Motor neuron (in vitro differentiated cells): ENCODE measurements around the gene WNT1. TPM values are rescaled to one million over a fixed set of nuclear protein-coding genes. Genes with fewer than 3 reads are reported as not detected.
A peak's percentile ranks its signal among the peaks of the same experiment; 100 is the strongest.

Source experiments
- ATAC-seq, 8 experiments: fragments of 200-7000 bp; cut with Tn5 transposase; replicated peaks in 6 of 8; 2 replicates each; pipeline ENCODE4 v1.8.0; 2021; ENCODE audit warnings: mild to moderate bottlenecking in 8 of 8, moderate library complexity in 8 of 8
- H3K27ac ChIP-seq, 2 donors: fragments of 250-450 bp; sonication (Bioruptor Pico); 2 replicates each; pipeline ENCODE4 v1.9.0; 2021; ENCODE audit warnings: antibody characterized with exemption in 2 of 2, mild to moderate bottlenecking in 2 of 2, moderate library complexity in 1 of 2
- H3K4me1 ChIP-seq, 2 donors: fragments of 250-450 bp; sonication (Bioruptor Pico); replicated peaks in 1 of 2; 2 replicates each; pipeline ENCODE4 v1.6.1; 2021; ENCODE audit warnings: antibody characterized with exemption in 2 of 2, mild to moderate bottlenecking in 2 of 2, moderate library complexity in 1 of 2
- H3K4me3 ChIP-seq, 5 donors: fragments of 250-450 bp; sonication (Bioruptor Pico); 2 replicates each; pipeline ENCODE4 v1.9.0; 2021; ENCODE audit warnings: antibody characterized with exemption in 5 of 5, mild to moderate bottlenecking in 5 of 5, moderate library complexity in 4 of 5
- WGBS, 10 experiments: fragments of 450-650 bp; shearing (Covaris generic); methylation state at CpG; one replicate each; pipeline ENCODE4 v1.0.0; 2022; 5-methylcytosine and 5-hydroxymethylcytosine counted together
- in situ Hi-C, 9 experiments: fragments of 400-800 bp; cut with MboI; loops; one replicate each; pipeline ENCODE4 v1.15.0; 2021; ENCODE audit warnings: low sequenced_read_pairs in 9 of 9, low pct_unique_long_range_greater_than_20kb in 2 of 9; ENCODE audit not compliant: unreplicated experiment in 9 of 9
- total RNA-seq, 8 experiments: library from RNA; unstranded; fragments of 300-600 nt; gene quantifications; 2 replicates each; pipeline versions ENCODE4 v1.2.3 to v1.2.4, GENCODE V29; 2022

Gene WNT1
- total RNA-seq, 8 experiments from 2014 or later, result 0.21 to 0.71 TPM; not detected in 6

DNA sequence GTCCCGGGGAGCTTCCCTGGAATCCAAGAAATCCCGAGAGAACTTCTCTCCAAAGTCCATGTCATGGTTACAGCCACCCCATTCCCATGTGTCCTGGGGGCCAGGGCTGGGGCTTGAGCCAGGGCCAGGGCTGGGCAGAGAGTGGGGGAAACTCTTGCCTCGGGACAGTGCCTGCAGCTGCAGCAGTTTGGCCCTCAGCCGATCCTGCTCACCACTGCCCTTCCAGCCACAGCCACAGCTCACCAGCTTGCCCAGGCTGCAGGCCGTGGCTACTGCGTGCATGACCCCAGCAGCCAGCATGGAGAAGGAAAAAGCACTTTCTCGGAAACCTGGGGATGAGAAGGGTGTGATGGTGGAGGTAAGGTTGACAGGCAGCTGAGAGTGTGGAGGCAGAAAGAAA lies 10.1 kb upstream of the WNT1 start:
- H3K27ac ChIP-seq, result no peak overlapping the region
- in situ Hi-C loops, result no loop called here
- peaks cover 4 to 16% of the 10 kb centered on the region in 2 donors for H3K4me1 ChIP-seq
- H3K4me3 ChIP-seq, result no peak overlapping the region
- ATAC-seq, result no peak
- WGBS, 10 experiments, result 31 to 75% (median 40%) methylated on average over 1 to 2 of the region's 7 CpGs; no CpG with 5 or more reads in 6 of the 10 experiments

- Histone ChIP-seq H3K27ac (no peak overlapping the region), H3K4me1 (peaks cover 4 to 16% of the 10 kb centered on the region in 2 donors), H3K4me3 (no peak overlapping the region)
- in situ Hi-C loops, result no loop called here
- ATAC-seq, result no peak
- 20 to 60% (median 30%) methylated on average over 1 to 3 of the region's 3 CpGs; no CpG with 5 or more reads in 5 of the 10 experiments for WGBS, 10 experiments
These were observed 9.7 kb upstream of the WNT1 start for GRCh38 chr12:48968467-48968866.

GRCh38 chr12:48969160-48969771 lies 8.9 kb upstream of the WNT1 start:
- Histone ChIP-seq H3K27ac (no peak overlapping the region), H3K4me1 (peaks cover 4 to 16% of the 10 kb centered on the region in 2 donors), H3K4me3 (no peak overlapping the region)
- WGBS, 10 experiments, result 30 to 100% (median 79%) methylated on average over 2 to 4 of the region's 8 CpGs; no CpG with 5 or more reads in 6 of the 10 experiments
- no peak for ATAC-seq
- in situ Hi-C loops, result no loop called here

- H3K27ac ChIP-seq, result no peak overlapping the region
- H3K4me3 ChIP-seq, result peak overlapping the region in 2 of 5 donors; percentile 9 to 10
- ATAC-seq, result peak; percentile 23 to 66 (median 58)
- peaks cover 4 to 16% of the 10 kb centered on the region in 2 donors for H3K4me1 ChIP-seq
- 9 to 40% (median 15%) methylated on average over 1 to 6 of the region's 77 CpGs; no CpG with 5 or more reads in 6 of the 10 experiments for WGBS, 10 experiments
- in situ Hi-C loops, result no loop called here
These were observed 8.1 kb upstream of the WNT1 start for GRCh38 chr12:48969833-48970701.

DNA sequence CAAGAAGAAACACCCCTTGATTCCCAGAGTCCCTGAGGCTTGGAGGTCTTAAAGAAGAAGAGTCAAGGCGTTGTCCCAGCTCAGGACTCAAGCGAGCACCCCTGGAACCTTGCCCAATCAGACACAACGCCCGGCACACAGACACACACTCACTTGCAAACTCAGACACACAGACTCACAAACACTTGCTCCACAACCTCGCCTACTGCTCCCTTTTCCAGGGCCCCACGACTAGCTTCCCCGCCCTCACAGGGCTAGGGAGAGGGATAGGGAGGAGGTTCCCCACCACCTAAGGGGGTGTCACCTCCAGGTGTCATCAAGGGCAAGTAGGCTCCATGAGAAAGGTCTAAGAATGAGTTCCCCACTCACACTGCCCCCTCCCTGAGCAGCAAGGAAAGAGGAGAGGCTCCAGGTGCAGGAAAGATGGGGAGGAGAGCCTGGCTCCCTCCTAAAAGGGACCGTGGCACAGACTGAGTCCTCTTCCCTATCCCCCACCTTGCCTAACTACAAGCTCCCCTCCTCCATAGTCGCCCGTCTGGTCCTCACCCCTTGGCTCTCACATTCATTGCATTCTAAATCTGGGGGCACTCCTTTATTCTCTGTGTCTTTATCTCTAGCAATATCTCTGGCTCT lies 7.3 kb upstream of the WNT1 start:
- H3K4me1 ChIP-seq, result peaks cover 4 to 16% of the 10 kb centered on the region in 2 donors
- no peak overlapping the region for H3K27ac ChIP-seq
- in situ Hi-C loops, result no loop called here
- H3K4me3 ChIP-seq, result peak overlapping the region in 4 of 5 donors; percentile 25 to 39 (median 32)
- peak in 2 of 8 experiments; percentile 1 to 8 for ATAC-seq
- 10 to 100% (median 35%) methylated on average over 1 to 4 of the region's 10 CpGs; no CpG with 5 or more reads in 4 of the 10 experiments for WGBS, 10 experiments

DNA sequence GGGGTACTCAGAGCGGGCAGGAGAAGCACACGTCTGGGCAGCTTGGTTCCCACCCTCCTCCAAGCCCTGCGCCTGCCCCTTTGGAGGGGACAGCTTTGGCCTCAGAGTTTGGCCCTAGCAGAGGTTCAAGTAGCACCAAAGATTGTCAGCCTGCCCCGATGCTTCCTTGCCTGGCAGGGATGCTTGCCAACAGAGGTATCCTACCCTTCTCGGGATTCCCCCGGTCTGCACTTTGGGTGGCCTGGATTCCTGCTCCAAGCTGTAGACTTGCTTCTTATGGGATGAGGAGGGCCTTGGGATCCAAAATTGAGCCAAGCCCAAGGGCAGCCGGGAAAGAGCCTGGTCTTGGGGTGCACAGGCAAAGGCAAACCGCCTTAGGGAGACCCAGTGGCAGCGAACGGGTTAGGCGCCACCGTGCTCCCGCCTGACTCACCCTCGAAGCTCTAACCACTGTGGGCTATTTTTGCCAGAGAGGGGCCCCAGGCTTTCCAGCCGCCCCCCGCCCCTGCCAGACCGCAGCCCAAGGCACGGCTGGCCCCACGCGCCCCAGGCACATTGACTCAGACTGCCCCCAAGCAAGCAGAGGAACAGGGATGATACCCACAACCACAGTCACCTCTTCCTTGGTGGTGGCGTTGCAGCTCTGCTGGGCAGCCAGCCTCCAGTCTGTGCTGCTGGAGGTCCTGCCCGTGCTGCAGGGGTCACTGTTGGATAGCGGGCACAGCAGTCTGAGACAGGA lies 5.7 kb upstream of the WNT1 start:
- Histone ChIP-seq H3K4me3 (no peak overlapping the region), H3K27ac (no peak overlapping the region), H3K4me1 (peaks cover 4 to 16% of the 10 kb centered on the region in 2 donors)
- 17 to 18% methylated on average over 2 to 4 of the region's 23 CpGs; no CpG with 5 or more reads in 8 of the 10 experiments for whole genome bisulfite sequencing, 10 experiments
- in situ Hi-C loops, result no loop called here
- no peak for ATAC-seq

DNA sequence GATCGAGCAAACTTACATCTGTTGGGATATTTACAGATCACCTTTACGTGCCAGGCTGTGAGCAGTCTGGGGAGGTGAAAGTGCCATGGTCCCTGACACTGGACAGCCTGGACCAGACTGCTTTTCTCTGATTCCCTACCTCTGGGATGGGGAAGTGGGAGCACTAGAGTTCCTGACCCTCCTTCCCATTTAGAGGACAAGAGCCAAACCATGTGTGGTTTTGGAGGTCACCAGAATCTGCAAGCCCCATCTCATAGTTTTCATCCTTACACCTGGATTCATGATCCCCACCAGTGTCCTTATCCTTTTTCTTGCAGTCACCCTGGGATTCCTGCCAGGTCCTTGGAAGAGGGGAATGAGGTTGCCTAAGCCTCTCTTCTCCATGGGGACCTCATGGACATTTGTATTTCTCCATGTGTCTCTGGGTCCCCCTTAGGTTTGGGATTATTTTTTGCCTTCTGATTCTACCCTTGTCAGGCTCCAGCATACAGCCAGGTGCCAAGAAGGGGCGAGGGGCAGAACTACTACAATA lies 5.1 kb upstream of the WNT1 start:
- ATAC-seq, result no peak
- Histone ChIP-seq H3K4me1 (peaks cover 4 to 16% of the 10 kb centered on the region in 2 donors), H3K4me3 (no peak overlapping the region), H3K27ac (no peak overlapping the region)
- 0 to 66% (median 27%) methylated on average over 1 to 2 of the region's 3 CpGs; no CpG with 5 or more reads in 5 of the 10 experiments for WGBS, 10 experiments
- in situ Hi-C loops, result no loop called here

DNA sequence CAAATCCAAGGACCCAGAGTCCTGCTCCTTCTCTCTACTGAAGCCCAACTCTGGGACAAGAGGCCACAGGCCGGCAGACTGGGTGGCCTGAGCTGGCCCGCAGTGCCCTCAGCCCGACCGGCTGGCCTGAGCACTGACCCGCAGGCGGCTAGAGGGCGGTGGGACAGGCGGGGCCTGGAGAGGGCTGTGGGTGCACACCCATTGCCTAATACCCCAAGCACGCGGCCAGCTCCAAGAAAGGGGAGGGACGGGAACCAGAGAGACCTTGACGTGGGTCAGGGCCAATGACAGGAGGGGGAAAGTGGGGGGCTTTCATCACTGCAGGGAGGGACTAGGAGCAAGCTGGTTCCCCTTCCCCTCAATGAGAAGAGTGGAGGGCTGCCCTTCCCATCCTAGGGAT lies 4.6 kb upstream of the WNT1 start:
- Histone ChIP-seq H3K4me1 (peaks cover 4 to 16% of the 10 kb centered on the region in 2 donors), H3K4me3 (no peak overlapping the region), H3K27ac (no peak overlapping the region)
- 25% methylated on average over 4 of the region's 12 CpGs; no CpG with 5 or more reads in 9 of the 10 experiments for WGBS, 10 experiments
- peak in 2 of 8 experiments; percentile 44 to 51 for ATAC-seq
- in situ Hi-C loops, result no loop called here

DNA sequence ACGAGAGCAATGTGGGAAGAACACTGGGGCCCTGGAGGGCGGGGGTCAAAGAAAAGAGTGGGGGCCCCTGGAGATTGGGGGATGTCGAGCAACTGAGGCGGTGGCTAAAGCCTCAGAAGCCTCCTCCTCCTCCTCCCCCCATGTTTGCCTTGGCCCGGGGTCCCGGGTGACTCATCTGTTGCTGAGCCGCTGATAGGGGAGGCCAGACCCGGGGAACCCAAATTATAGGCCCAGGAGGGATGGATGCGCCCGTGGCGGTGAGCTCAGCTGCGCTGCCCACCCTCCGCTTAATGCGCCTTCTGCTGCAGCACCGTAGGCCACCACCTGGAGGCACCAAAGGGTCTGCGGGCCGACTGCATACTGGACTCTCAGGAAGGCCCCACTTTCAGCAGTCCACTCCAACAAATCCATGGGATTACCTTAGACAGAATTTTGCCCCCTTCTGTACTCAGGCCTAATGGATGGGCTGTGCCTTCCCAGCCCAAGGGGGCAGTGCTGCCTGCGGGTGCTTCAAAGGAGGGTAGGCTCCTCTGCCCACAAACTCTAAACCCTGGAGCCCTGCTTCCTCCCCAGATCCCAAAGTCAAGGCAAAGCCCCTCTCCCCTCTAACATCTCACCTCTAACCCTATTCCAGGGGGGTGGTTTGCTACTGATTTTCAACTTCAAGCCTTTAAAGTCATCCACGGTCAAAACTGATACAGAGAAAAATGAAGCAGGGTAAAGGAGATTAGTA lies 4.0 kb upstream of the WNT1 start:
- H3K4me1 ChIP-seq, result peaks cover 4 to 16% of the 10 kb centered on the region in 2 donors

DNA sequence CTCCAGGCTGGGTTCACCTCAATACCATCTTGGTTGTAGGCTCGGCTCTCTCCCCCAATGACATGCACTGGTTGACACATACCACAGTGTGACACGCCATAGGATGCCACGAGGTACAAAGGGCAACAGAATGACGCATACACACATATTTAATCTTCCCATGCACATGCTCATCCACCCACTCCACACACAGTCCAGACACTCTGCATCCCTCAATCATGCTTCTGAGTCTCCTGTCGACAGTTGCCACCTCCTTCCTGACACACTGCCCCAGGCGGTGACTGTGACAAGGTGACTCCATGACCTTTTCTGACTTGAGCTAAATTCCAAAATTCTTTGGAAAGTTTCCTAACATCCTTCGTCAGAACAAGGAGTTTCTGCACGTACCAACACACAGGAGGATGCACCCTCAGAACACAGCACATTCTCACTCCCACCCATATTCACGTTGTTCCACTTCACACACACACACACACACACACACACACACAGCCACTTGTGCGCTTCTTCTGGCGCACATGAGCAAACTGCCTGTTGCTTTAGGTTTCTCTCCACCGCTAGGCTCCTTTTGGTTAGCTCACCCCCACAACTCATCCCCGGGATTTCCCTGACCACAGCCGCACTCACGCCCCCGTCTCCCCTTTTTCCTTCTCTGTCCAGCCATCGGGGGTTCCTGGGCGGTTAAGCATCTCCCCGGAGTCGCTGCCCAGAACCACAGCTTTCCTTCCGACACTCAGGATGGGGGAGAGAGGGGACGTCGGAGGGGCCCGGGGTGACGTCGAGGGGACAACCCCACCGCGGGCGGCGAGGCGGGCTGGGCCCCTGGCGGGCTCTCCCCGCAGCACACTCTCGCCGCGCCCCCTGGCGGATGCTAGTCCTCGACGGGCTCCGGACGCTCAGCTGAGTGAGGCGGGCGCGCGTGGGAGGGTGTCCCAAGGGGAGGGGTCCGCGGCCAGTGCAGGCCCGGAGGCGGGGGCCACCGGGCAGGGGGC lies 536 bp upstream of the WNT1 start:
- Histone ChIP-seq H3K4me3 (no peak overlapping the region), H3K4me1 (peaks cover 4 to 16% of the 10 kb centered on the region in 2 donors), H3K27ac (no peak overlapping the region)
- in situ Hi-C loops, result no loop called here
- ATAC-seq, result peak in 6 of 8 experiments; percentile 12 to 70 (median 24)
- WGBS, 10 experiments, result 11 to 60% (median 34%) methylated on average over 1 to 16 of the region's 50 CpGs; no CpG with 5 or more reads in 1 of the 10 experiments

More for the DNA sequence above, 4.0 kb upstream of the WNT1 start:
- Histone ChIP-seq H3K27ac (no peak overlapping the region), H3K4me3 (no peak overlapping the region)
- 0 to 80% (median 47%) methylated on average over 1 to 6 of the region's 19 CpGs for WGBS, 10 experiments
- in situ Hi-C loops, result no loop called here
- peak in 4 of 8 experiments; percentile 2 to 38 (median 17) for ATAC-seq
